H9 (cell line): ENCODE data around the gene C20orf144. TPM values are rescaled to one million over a fixed set of nuclear protein-coding genes. Genes with fewer than 3 reads are reported as not detected.

Experiments
- DNase-seq: peaks from one replicate; pipeline ENCODE4 v3.0.0-alpha.2; 2017
- H2AFZ ChIP-seq: one replicate; pipeline ENCODE4 v1.6.1; 2013; ENCODE audit warnings: mild to moderate bottlenecking, low read length, control low read depth, moderate library complexity
- H2AK5ac ChIP-seq: 2 replicates; pipeline ENCODE4 v1.6.1; 2013; ENCODE audit warnings: low read length, control low read depth, mixed read lengths; ENCODE audit not compliant: insufficient read length
- H2BK120ac ChIP-seq: one replicate; pipeline ENCODE4 v1.6.1; 2013; ENCODE audit warnings: low read depth, mild to moderate bottlenecking, low read length, control low read depth, inconsistent platforms; ENCODE audit not compliant: poor library complexity, severe bottlenecking
- H2BK12ac ChIP-seq: 2 replicates; pipeline ENCODE4 v1.6.1; 2013; ENCODE audit warnings: low read length, control low read depth, mixed read lengths, low read depth; ENCODE audit not compliant: insufficient read length
- H2BK15ac ChIP-seq: 2 replicates; pipeline ENCODE4 v1.6.1; 2013; ENCODE audit warnings: low read depth, low read length, control low read depth
- H2BK20ac ChIP-seq: one replicate; pipeline ENCODE4 v1.6.1; 2013; ENCODE audit warnings: low read depth, mild to moderate bottlenecking, low read length, control low read depth, inconsistent platforms; ENCODE audit not compliant: poor library complexity, severe bottlenecking
- H2BK5ac ChIP-seq: 2 replicates; pipeline ENCODE4 v1.6.1; 2013; ENCODE audit warnings: low read length, control low read depth, mixed read lengths; ENCODE audit not compliant: insufficient read length
- H3K14ac ChIP-seq: 2 replicates; pipeline ENCODE4 v1.6.1; 2013; ENCODE audit warnings: low read length, control low read depth; ENCODE audit not compliant: insufficient read depth
- H3K18ac ChIP-seq: 2 replicates; pipeline ENCODE4 v1.6.1; 2013; ENCODE audit warnings: low read depth, mild to moderate bottlenecking, mixed read lengths, low read length, control low read depth; ENCODE audit not compliant: insufficient read length
- H3K23ac ChIP-seq: 2 replicates; pipeline ENCODE4 v1.6.1; 2013; ENCODE audit warnings: low read length, control low read depth, mixed read lengths, low read depth; ENCODE audit not compliant: insufficient read length
- H3K23me2 ChIP-seq: 2 replicates; pipeline ENCODE4 v1.6.1; 2013; ENCODE audit warnings: low read depth, mild to moderate bottlenecking, mixed read lengths, low read length, control low read depth; ENCODE audit not compliant: insufficient read length, poor library complexity, severe bottlenecking
- H3K27ac ChIP-seq: 2 replicates; pipeline ENCODE4 v1.5.1; 2013; ENCODE audit warnings: low read length, control low read depth, mixed read lengths, low read depth; ENCODE audit not compliant: insufficient read length
- H3K27me3 ChIP-seq: 2 replicates; pipeline ENCODE4 v1.6.1; 2013; ENCODE audit warnings: low read length, control low read depth, inconsistent platforms; ENCODE audit not compliant: insufficient read depth
- H3K4ac ChIP-seq: 2 replicates; pipeline ENCODE4 v1.6.1; 2013; ENCODE audit warnings: low read depth, mild to moderate bottlenecking, control low read depth, inconsistent platforms, low read length, moderate library complexity
- H3K4me1 ChIP-seq: 2 replicates; pipeline ENCODE4 v1.6.1; 2013; ENCODE audit warnings: low read length, control low read depth, inconsistent platforms; ENCODE audit not compliant: insufficient read depth
- H3K4me2 ChIP-seq: 2 replicates; pipeline ENCODE4 v1.6.1; 2013; ENCODE audit warnings: low read length, control low read depth, mixed read lengths; ENCODE audit not compliant: insufficient read length, insufficient read depth
- H3K56ac ChIP-seq: 2 replicates; pipeline ENCODE4 v1.6.1; 2013; ENCODE audit warnings: low read depth, mild to moderate bottlenecking, mixed read lengths, low read length, control low read depth; ENCODE audit not compliant: insufficient read length
- H3K79me1 ChIP-seq: 2 replicates; pipeline ENCODE4 v1.6.1; 2013; ENCODE audit warnings: low read depth, mild to moderate bottlenecking, moderate library complexity, low read length, control low read depth, inconsistent platforms; ENCODE audit not compliant: insufficient read depth, poor library complexity, severe bottlenecking
- H3K79me2 ChIP-seq: 2 replicates; pipeline ENCODE4 v1.6.1; 2013; ENCODE audit warnings: low read length, control low read depth, inconsistent platforms; ENCODE audit not compliant: insufficient read depth
- H3K9ac ChIP-seq: 2 replicates; pipeline ENCODE4 v1.6.1; 2013; ENCODE audit warnings: low read length, control low read depth, mixed read lengths; ENCODE audit not compliant: insufficient read length; ENCODE audit errors: extremely low read depth
- H3K9me3 ChIP-seq: one replicate; pipeline ENCODE4 v1.6.1; 2013; ENCODE audit warnings: low read depth, low read length, inconsistent platforms; ENCODE audit not compliant: control insufficient read depth
- H3T11ph ChIP-seq: one replicate; pipeline ENCODE4 v1.6.1; 2013; ENCODE audit warnings: mild to moderate bottlenecking, low read length, control low read depth, inconsistent platforms
- H4K20me1 ChIP-seq: one replicate; pipeline ENCODE4 v1.6.1; 2013; ENCODE audit not compliant: control insufficient read depth, insufficient read length, insufficient read depth
- H4K5ac ChIP-seq: 2 replicates; pipeline ENCODE4 v1.6.1; 2013; ENCODE audit warnings: low read depth, mild to moderate bottlenecking, mixed read lengths, low read length, control low read depth; ENCODE audit not compliant: insufficient read length
- H4K8ac ChIP-seq: replicated peaks from 2 replicates; pipeline ENCODE4 v1.6.1; 2013; ENCODE audit warnings: low read length, control low read depth, mixed read lengths, low read depth; ENCODE audit not compliant: insufficient read length
- H4K91ac ChIP-seq: 2 replicates; pipeline ENCODE4 v1.6.1; 2013; ENCODE audit warnings: low read depth, mild to moderate bottlenecking, moderate library complexity, mixed read lengths, low read length, control low read depth; ENCODE audit not compliant: insufficient read length
- H3K27ac Mint-ChIP-seq, 3 experiments: 2 replicates in 2 of 3; 3 replicates in 1 of 3; pipeline ENCODE4 v1.8.0; 2020 to 2021; ENCODE audit warnings: mixed read lengths in 3 of 3, mild to moderate bottlenecking in 1 of 3, moderate library complexity in 1 of 3
- H3K27me3 Mint-ChIP-seq: 2 replicates; pipeline ENCODE4 v1.8.0; 2021; ENCODE audit warnings: low read depth, mild to moderate bottlenecking, moderate library complexity, mixed read lengths
- H3K36me3 Mint-ChIP-seq, 3 experiments: 2 replicates in 2 of 3; 3 replicates in 1 of 3; pipeline ENCODE4 v1.8.0; 2020 to 2021; ENCODE audit warnings: low read depth in 3 of 3, mixed read lengths in 3 of 3; ENCODE audit not compliant: insufficient read depth in 1 of 3
- H3K4me1 Mint-ChIP-seq, 2 experiments: 2 replicates each; pipeline ENCODE4 v1.8.0; 2020; ENCODE audit warnings: mixed read lengths in 2 of 2
- H3K4me3 Mint-ChIP-seq, 2 experiments: 2 replicates in 1 of 2; 3 replicates in 1 of 2; pipeline ENCODE4 v1.8.0; 2020 to 2021; ENCODE audit warnings: mild to moderate bottlenecking in 2 of 2, mixed read lengths in 2 of 2, moderate library complexity in 1 of 2
- H3K9me3 Mint-ChIP-seq, 2 experiments: 2 replicates in 1 of 2; 3 replicates in 1 of 2; pipeline ENCODE4 v1.8.0; 2020; ENCODE audit warnings: mild to moderate bottlenecking in 2 of 2, mixed read lengths in 2 of 2, moderate library complexity in 1 of 2
- CTCF ChIP-seq: fragments of 200-600 bp; sonication (generic); conservative IDR thresholded peaks from 3 replicates; pipeline ENCODE4 v1.8.0; 2021; ENCODE audit warnings: antibody characterized with exemption, mild to moderate bottlenecking
- WGBS: extraction: QIAGEN DNeasy Blood & Tissue Kit; methylation state at CpG from one replicate; pipeline ENCODE4 v1.1.7; 2013; ENCODE audit warnings: missing lambda C conversion rate, low lambda C conversion rate, mixed read lengths; ENCODE audit not compliant: insufficient read length; ENCODE audit errors: extremely low coverage; 5-methylcytosine and 5-hydroxymethylcytosine counted together
- total RNA-seq: library from RNA; stranded (reverse); gene quantifications from 2 replicates; pipeline ENCODE4 v1.2.1, GENCODE V29; 2021

The C20orf144 gene
- total RNA-seq, 1 experiment from 2014 or later, result 0.26 TPM

GRCh38 chr20:33689973-33690372 is 27.8 kb downstream of the C20orf144 start:
- Histone ChIP-seq H4K5ac (no peak overlapping the region), H3K79me2 (no peaks in the 10 kb centered on the region), H3K27me3 (no peaks in the 10 kb centered on the region), H4K91ac (no peak overlapping the region), H3K23me2 (peaks cover 7% of the 10 kb centered on the region), H3K4ac (no peak overlapping the region), H3K18ac (no peak overlapping the region), H3K4me1 (no peaks in the 10 kb centered on the region), H2BK20ac (no peak overlapping the region), H2AFZ (no peak overlapping the region), H2BK5ac (no peak overlapping the region), H2BK15ac (no peak overlapping the region), H3K23ac (no peak overlapping the region), H3K4me2 (no peak overlapping the region), H3K14ac (no peak overlapping the region), H4K20me1 (no peaks in the 10 kb centered on the region), H3K27ac (no peak overlapping the region), H3K56ac (no peak overlapping the region), H3T11ph (no peak overlapping the region), H3K9me3 (no peaks in the 10 kb centered on the region), H2BK120ac (no peak overlapping the region), H3K9ac (no peak overlapping the region), H4K8ac (no peak overlapping the region), H2AK5ac (no peak overlapping the region), H2BK12ac (no peak overlapping the region), H3K79me1 (no peaks in the 10 kb centered on the region)
- no peak for DNase-seq
- no peaks in the 10 kb centered on the region for H3K9me3 Mint-ChIP-seq
- H3K27ac Mint-ChIP-seq, result peak overlapping the region in 1 of 3 experiments; percentile 12; a peak in 1 of 7 replicates
- no peaks in the 10 kb centered on the region; a peak in 1 of 7 replicates for H3K36me3 Mint-ChIP-seq
- H3K27me3 Mint-ChIP-seq, result peaks cover 63% of the 10 kb centered on the region
- no CpG with 5 or more reads among the region's 4 CpGs for WGBS
- no peak overlapping the region for H3K4me3 Mint-ChIP-seq
- peaks cover 35 to 38% of the 10 kb centered on the region in 2 experiments for H3K4me1 Mint-ChIP-seq
- no peak for TF ChIP-seq CTCF
